GM12865 (cell line): ENCODE results near the gene GSTT2.

ENCODE experiments used
- DNase-seq: peaks from one replicate; pipeline ENCODE4 v3.0.0; 2010; ENCODE audit warnings: low read depth
- H3K4me3 ChIP-seq: 2 replicates; pipeline ENCODE4 v1.5.1; 2011; ENCODE audit warnings: mild to moderate bottlenecking, low read depth, low read length, control low read depth
- CTCF ChIP-seq: IDR thresholded peaks from 2 replicates; pipeline ENCODE4 v1.5.1; 2011; ENCODE audit warnings: low read length, control low read depth, low read depth, inconsistent platforms; ENCODE audit not compliant: insufficient read depth; ENCODE audit errors: missing control alignments

The GSTT2 gene

GRCh38 chr22:24002851-24003250 lies 22.9 kb downstream of the GSTT2 start:
- no peak for TF ChIP-seq CTCF
- no peak for DNase-seq
- no peak overlapping the region for H3K4me3 ChIP-seq

GRCh38 chr22:24003887-24004286 lies 24.0 kb downstream of the GSTT2 start:
- no peak for DNase-seq
- H3K4me3 ChIP-seq = no peak overlapping the region
- no peak for TF ChIP-seq CTCF

GRCh38 chr22:24005201-24005600 lies 25.3 kb downstream of the GSTT2 start, which contains the start of gene GSTT4:
GSTT4 (minus strand) TSS chr22:24005453; CDS start chr22:24005356, 97 bp downstream.
- DNase-seq = no peak
- TF ChIP-seq CTCF = no peak
- H3K4me3 ChIP-seq = no peak within 1 kb of the TSS

- TF ChIP-seq CTCF = no peak
- H3K4me3 ChIP-seq = no peak overlapping the region
- DNase-seq = no peak
These were observed 26.4 kb downstream of the GSTT2 start for GRCh38 chr22:24006207-24006913.

GRCh38 chr22:24006914-24007214 lies 26.9 kb downstream of the GSTT2 start:
- DNase-seq = no peak
- no peak for TF ChIP-seq CTCF
- no peak overlapping the region for H3K4me3 ChIP-seq

GRCh38 chr22:24007253-24008021 lies 27.5 kb downstream of the GSTT2 start:
- DNase-seq = no peak
- H3K4me3 ChIP-seq = no peak overlapping the region
- TF ChIP-seq CTCF = no peak

GRCh38 chr22:24008022-24008283 lies 28.0 kb downstream of the GSTT2 start:
- DNase-seq = no peak
- no peak for TF ChIP-seq CTCF
- no peak overlapping the region for H3K4me3 ChIP-seq
